H1 (cell line): Measurements from ENCODE around the gene PRR35. TPM values are rescaled to one million over a fixed set of nuclear protein-coding genes. Genes with fewer than 3 reads are reported as not detected.

ENCODE experiments used
- BCL11A ChIP-seq, 2 experiments: IDR thresholded peaks; one replicate each; pipeline ENCODE4 v1.6.1; 2011; ENCODE audit warnings: low read depth in 2 of 2, low read length in 2 of 2, mild to moderate bottlenecking in 2 of 2
- CHD7 ChIP-seq: fragments of 300-600 bp; sonication (generic); IDR thresholded peaks from 2 replicates; pipeline ENCODE4 v1.7.1; 2012; ENCODE audit warnings: low read length, moderate library complexity, mild to moderate bottlenecking, inconsistent platforms; ENCODE audit not compliant: insufficient replicate concordance
- GTF2F1 ChIP-seq: IDR thresholded peaks from 2 replicates; pipeline ENCODE4 v1.6.1; 2012; ENCODE audit warnings: low read depth, low read length, improper control_type of control experiment, borderline replicate concordance
- POLR2A ChIP-seq, 2 experiments: IDR thresholded peaks; 1 replicate in 1 of 2; 2 replicates in 1 of 2; pipeline ENCODE4 v1.6.1; 2011; ENCODE audit warnings: low read depth in 2 of 2, low read length in 2 of 2, mild to moderate bottlenecking in 2 of 2; ENCODE audit errors: control extremely low read depth in 1 of 2
- polyA plus RNA-seq, 7 experiments: library from polyadenylated mRNA; depleted of rRNA in 3 of 7; stranded (reverse) in 5 of 7; unstranded in 2 of 7; fragments of >200 nt in 5 of 7; fragments of 200-250 nt in 2 of 7; gene quantifications; 1 replicate in 5 of 7; 2 replicates in 1 of 7; 4 replicates in 1 of 7; pipeline versions ENCODE4 v1.2.1 to v1.2.3, GENCODE V29; 2011 to 2013; ENCODE audit warnings: missing spikeins in 2 of 7, mixed read lengths in 2 of 7
- total RNA-seq: library from RNA; stranded (reverse); fragmentation: NEBNext Ultra II Directional; extraction: Animal tissue kit (Norgen Biotek cat#: 25700); gene quantifications from 2 replicates; pipeline ENCODE4 v1.2.1, GENCODE V29; 2021

Gene PRR35
- total and polyA plus RNA-seq, 2 of the 8 experiments (the other 6 are each of a cell fraction or from before 2014, with no cell fraction given): 0.38 to 0.50 TPM

- no peak for TF ChIP-seq CHD7
- TF ChIP-seq POLR2A (IDR thresholded peaks at IDR 0.05; ENCODE audit: control extremely low read depth in 1 of 2, low read depth in 2 of 2, low read length in 2 of 2): no peak
- no peak for TF ChIP-seq GTF2F1
- no peak for TF ChIP-seq BCL11A (IDR thresholded peaks at IDR 0.05; ENCODE audit: low read depth in 2 of 2, low read length in 2 of 2)
Measured at GRCh38 chr16:591231-591630, 31.0 kb downstream of the PRR35 start (continued).
